ENCODE results near the gene ABCB6. TPM values are rescaled to one million over a fixed set of nuclear protein-coding genes. Genes with fewer than 3 reads are reported as not detected.

The ABCB6 gene
- total and polyA plus RNA-seq, 10 of the 15 experiments (the other 5 are each of a cell fraction or from before 2014, with no cell fraction given), result 2.3 to 22.1 (median 13.8) TPM

- SMC1A ChIA-PET (ENCODE audit: uncharacterized antibody, unreplicated experiment), result interaction anchor here (1.3 to 2.4 kb wide), 4 partner anchors 32 to 120 kb away, joined by 3 to 14 read pairs (median 6); partner anchors contain the start of genes DNAJB2, GLB1L, STK16 and ZFAND2B
- H4K20me1 ChIP-seq (ENCODE audit: control insufficient read depth, insufficient read depth), result no peaks in the 10 kb centered on the region
- in situ Hi-C loops (cut with MboI), result loop anchor here (5.0 kb wide), 1 partner anchor 32 kb away; the partner anchor contains the start of gene ZFAND2B
- H3K27me3 ChIP-seq (replicated peaks in 1 of 2; ENCODE audit: control insufficient read depth in 2 of 2, insufficient read depth in 2 of 2, low read length in 1 of 2), result no peaks in the 10 kb centered on the region
- no peak overlapping the region for H3K4me3 ChIP-seq
- no TSS peak for BruUV-seq (replicated peaks)
- ATAC-seq (no peak), DNase-seq (ENCODE audit: low read depth, low spot score) (no peak), FAIRE-seq (no peak)
- peaks cover 10% of the 10 kb centered on the region for H3K4me1 ChIP-seq (ENCODE audit: control insufficient read depth, insufficient read depth, low read length)
- no peak overlapping the region for H2AFZ ChIP-seq (ENCODE audit: control insufficient read depth, low read depth, low read length)
- CTCF ChIA-PET, result interaction anchor here (0.8 to 5.6 kb wide), 13 partner anchors 8 to 123 kb away, joined by 3 to 52 read pairs (median 5); partner anchors contain the start of genes DNAJB2, GLB1L, NHEJ1 and STK16
- POLR2A ChIA-PET, result interaction anchor here (1.2 to 5.0 kb wide), 5 partner anchors 32 to 105 kb away, joined by 4 to 47 read pairs (median 21); partner anchors contain the start of genes ABCB6, ANKZF1, ATG9A and DNAJB2
- TF ChIP-seq HSF1 (IDR thresholded peaks at IDR 0.05; ENCODE audit: low read depth, low read length) (no peak), ASH2L (IDR thresholded peaks at IDR 0.05; ENCODE audit: borderline replicate concordance, low read depth) (no peak), RBBP5 (conservative IDR thresholded peaks at IDR 0.05) (no peak), YY1 (IDR thresholded peaks at IDR 0.05; ENCODE audit: low read depth, low read length) (no peak), SMARCA5 (IDR thresholded peaks at IDR 0.05) (no peak), SKIL (IDR thresholded peaks at IDR 0.05; ENCODE audit: low read depth, poor library complexity, severe bottlenecking) (no peak), EGR1 (IDR thresholded peaks at IDR 0.05; ENCODE audit: borderline replicate concordance in 1 of 2, low read depth in 2 of 2, low read length in 2 of 2) (no peak)
- H3K4me2 ChIP-seq (ENCODE audit: control insufficient read depth, insufficient read depth), result no peak overlapping the region
- H3K27ac ChIP-seq (ENCODE audit: control insufficient read depth, insufficient read depth), result no peak overlapping the region
- RAD21 ChIA-PET (ENCODE audit: unreplicated experiment), result interaction anchor here (1.0 to 3.7 kb wide), 5 partner anchors 32 to 126 kb away, joined by 3 to 25 read pairs (median 21); partner anchors contain the start of gene ZFAND2B
- WGBS (ENCODE audit: insufficient coverage, insufficient replicate concordance, low lambda C conversion rate, missing lambda C conversion rate), result 96% methylated on average over 7 of the region's 7 CpGs
- H3K9me3 ChIP-seq (replicated peaks; ENCODE audit: control insufficient read depth, insufficient read depth, low read length), result no peaks in the 10 kb centered on the region
- H3K79me2 ChIP-seq (ENCODE audit: control insufficient read depth, insufficient read depth, low read length), result peaks cover 32% of the 10 kb centered on the region
- intact Hi-C loops (cut with micrococcal nuclease; ENCODE audit: unreplicated experiment), result loop anchor here (5.0 kb wide), 3 partner anchors 102 to 212 kb away; partner anchors contain the start of genes DNAJB2 and DNPEP
- no peak overlapping the region for H3K9ac ChIP-seq (ENCODE audit: control insufficient read depth, insufficient read depth, low read length)
- peaks cover 4 to 9% of the 10 kb centered on the region in 2 experiments for H3K36me3 ChIP-seq (ENCODE audit: control insufficient read depth in 2 of 2, insufficient read depth in 2 of 2, low read length in 1 of 2)
Observed at GRCh38 chr2:219174801-219175200, 44.0 kb downstream of the ABCB6 start.

Measured in GM12878 (cell line).